ENCODE data around the gene CCER1.
"Not testable (repeated sequence)": the region's sequence is repeated elsewhere in the genome, so short reads cannot be mapped to it uniquely, and the experiment has no call there.

Gene CCER1

DNA sequence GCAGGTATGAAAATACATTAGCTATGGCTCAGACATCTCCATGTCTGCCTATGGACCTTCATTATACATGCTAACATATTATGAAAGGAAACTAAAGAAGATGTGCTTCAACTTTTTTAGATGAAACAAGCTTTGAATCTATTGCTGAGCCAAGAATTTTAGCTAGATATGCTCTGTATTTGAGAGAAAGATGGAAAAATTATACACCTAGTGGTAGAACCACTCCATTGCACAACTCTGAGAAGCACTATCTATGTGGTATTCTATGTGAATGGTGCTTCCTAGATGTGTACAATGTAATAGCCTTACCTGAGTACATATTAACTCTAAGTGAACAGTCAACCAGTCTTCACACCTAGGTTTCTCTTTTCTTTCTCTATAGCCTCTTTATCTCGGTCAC is 32.5 kb upstream of the CCER1 start:
- Histone ChIP-seq H3K79me2 (ENCODE audit: control insufficient read depth, low read length) (no peaks in the 10 kb centered on the region), H3K4me2 (ENCODE audit: low read length) (no peak overlapping the region), H3K4me1 (ENCODE audit: control insufficient read depth, low read length) (no peaks in the 10 kb centered on the region), H3K9me3 (ENCODE audit: control insufficient read depth, insufficient read depth, low read length) (no peaks in the 10 kb centered on the region; the same call in 1 of the 2 replicates), H3K9me2 (replicated peaks; ENCODE audit: control insufficient read depth, low read length) (no peaks in the 10 kb centered on the region), H4K20me1 (ENCODE audit: control insufficient read depth, insufficient read depth, low read depth, low read length) (no peaks in the 10 kb centered on the region), H3K4me3 (ENCODE audit: low read length) (no peak overlapping the region), H3F3A (ENCODE audit: control insufficient read depth, insufficient read depth) (no peaks in the 10 kb centered on the region), H3K27ac (ENCODE audit: low read depth, low read length) (no peak overlapping the region), H3K36me3 (ENCODE audit: control insufficient read depth, low read length) (no peaks in the 10 kb centered on the region), H3K27me3 (ENCODE audit: control insufficient read depth, low read length) (no peaks in the 10 kb centered on the region)
- TF ChIP-seq, protein P1, sequence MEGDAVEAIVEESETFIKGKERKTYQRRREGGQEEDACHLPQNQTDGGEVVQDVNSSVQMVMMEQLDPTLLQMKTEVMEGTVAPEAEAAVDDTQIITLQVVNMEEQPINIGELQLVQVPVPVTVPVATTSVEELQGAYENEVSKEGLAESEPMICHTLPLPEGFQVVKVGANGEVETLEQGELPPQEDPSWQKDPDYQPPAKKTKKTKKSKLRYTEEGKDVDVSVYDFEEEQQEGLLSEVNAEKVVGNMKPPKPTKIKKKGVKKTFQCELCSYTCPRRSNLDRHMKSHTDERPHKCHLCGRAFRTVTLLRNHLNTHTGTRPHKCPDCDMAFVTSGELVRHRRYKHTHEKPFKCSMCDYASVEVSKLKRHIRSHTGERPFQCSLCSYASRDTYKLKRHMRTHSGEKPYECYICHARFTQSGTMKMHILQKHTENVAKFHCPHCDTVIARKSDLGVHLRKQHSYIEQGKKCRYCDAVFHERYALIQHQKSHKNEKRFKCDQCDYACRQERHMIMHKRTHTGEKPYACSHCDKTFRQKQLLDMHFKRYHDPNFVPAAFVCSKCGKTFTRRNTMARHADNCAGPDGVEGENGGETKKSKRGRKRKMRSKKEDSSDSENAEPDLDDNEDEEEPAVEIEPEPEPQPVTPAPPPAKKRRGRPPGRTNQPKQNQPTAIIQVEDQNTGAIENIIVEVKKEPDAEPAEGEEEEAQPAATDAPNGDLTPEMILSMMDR (IDR thresholded peaks at IDR 0.05; ENCODE audit: low read depth, low read length, poor library complexity, severe bottlenecking), result peak; percentile 34
- TF ChIP-seq EZH2phosphoT487 (IDR thresholded peaks at IDR 0.05; ENCODE audit: borderline replicate concordance, low read length), result no peak

DNA sequence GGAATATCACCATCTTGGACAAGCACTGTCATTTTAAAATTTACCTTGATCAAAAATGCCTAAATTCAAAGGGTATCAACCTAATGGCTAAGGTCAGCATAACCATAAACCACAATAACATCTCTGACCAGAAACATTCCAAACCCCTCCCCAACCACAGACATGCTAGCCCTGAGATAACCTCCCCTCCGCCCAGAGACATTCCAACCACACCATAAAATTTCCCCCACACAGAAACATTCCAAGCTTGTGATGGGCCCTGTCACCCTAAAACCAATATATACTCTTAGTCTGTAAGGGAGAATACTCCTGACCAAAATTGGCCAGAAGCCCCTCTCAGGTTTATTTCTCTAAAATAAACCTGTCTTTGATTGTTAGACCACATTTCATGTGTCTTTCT is 32.1 kb upstream of the CCER1 start:
- no peaks in the 10 kb centered on the region for H3F3A ChIP-seq (ENCODE audit: control insufficient read depth, insufficient read depth)
- no peaks in the 10 kb centered on the region for H4K20me1 ChIP-seq (ENCODE audit: control insufficient read depth, insufficient read depth, low read depth, low read length)
- TF ChIP-seq EZH2phosphoT487 (IDR thresholded peaks at IDR 0.05; ENCODE audit: borderline replicate concordance, low read length), result no peak
- TF ChIP-seq, protein P1 (IDR thresholded peaks at IDR 0.05; ENCODE audit: low read depth, low read length, poor library complexity, severe bottlenecking), result no peak
- H3K4me2 ChIP-seq (ENCODE audit: low read length), result no peak overlapping the region
- no peaks in the 10 kb centered on the region for H3K4me1 ChIP-seq (ENCODE audit: control insufficient read depth, low read length)
- H3K79me2 ChIP-seq (ENCODE audit: control insufficient read depth, low read length), result no peaks in the 10 kb centered on the region
- H3K36me3 ChIP-seq (ENCODE audit: control insufficient read depth, low read length), result no peaks in the 10 kb centered on the region
- H3K27ac ChIP-seq (ENCODE audit: low read depth, low read length), result no peak overlapping the region
- no peaks in the 10 kb centered on the region; the same call in 1 of the 2 replicates for H3K9me3 ChIP-seq (ENCODE audit: control insufficient read depth, insufficient read depth, low read length)
- no peaks in the 10 kb centered on the region for H3K27me3 ChIP-seq (ENCODE audit: control insufficient read depth, low read length)
- no peaks in the 10 kb centered on the region for H3K9me2 ChIP-seq (replicated peaks; ENCODE audit: control insufficient read depth, low read length)
- no peak overlapping the region for H3K4me3 ChIP-seq (ENCODE audit: low read length)

DNA sequence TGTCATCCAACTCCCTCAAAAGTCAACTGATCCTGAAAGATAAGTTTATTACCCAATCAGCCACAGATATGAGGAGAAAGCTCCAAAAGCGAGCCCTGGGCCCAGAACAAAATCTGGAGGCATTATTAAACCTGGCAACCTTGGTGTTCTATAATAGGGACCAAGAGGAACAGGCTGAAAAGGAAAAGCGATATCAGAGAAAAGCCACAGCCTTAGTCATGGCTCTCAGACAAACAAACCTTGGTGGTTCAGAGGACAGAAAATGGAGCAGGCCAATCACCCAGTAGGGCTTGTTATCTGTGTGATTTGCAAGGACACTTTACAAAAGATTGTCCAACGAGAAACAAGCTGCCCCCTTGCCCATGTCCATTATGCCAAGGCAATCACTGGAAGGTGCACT is 30.4 kb upstream of the CCER1 start:
- not testable (repeated sequence) for H3F3A ChIP-seq (ENCODE audit: control insufficient read depth, insufficient read depth); H3K36me3 ChIP-seq (ENCODE audit: control insufficient read depth, low read length); H3K9me2 ChIP-seq (replicated peaks; ENCODE audit: control insufficient read depth, low read length); H3K9me3 ChIP-seq (ENCODE audit: control insufficient read depth, insufficient read depth, low read length); H3K27ac ChIP-seq (ENCODE audit: low read depth, low read length); H3K4me1 ChIP-seq (ENCODE audit: control insufficient read depth, low read length); H3K4me3 ChIP-seq (ENCODE audit: low read length); H4K20me1 ChIP-seq (ENCODE audit: control insufficient read depth, insufficient read depth, low read depth, low read length); H3K79me2 ChIP-seq (ENCODE audit: control insufficient read depth, low read length); H3K27me3 ChIP-seq (ENCODE audit: control insufficient read depth, low read length); H3K4me2 ChIP-seq (ENCODE audit: low read length)

DNA sequence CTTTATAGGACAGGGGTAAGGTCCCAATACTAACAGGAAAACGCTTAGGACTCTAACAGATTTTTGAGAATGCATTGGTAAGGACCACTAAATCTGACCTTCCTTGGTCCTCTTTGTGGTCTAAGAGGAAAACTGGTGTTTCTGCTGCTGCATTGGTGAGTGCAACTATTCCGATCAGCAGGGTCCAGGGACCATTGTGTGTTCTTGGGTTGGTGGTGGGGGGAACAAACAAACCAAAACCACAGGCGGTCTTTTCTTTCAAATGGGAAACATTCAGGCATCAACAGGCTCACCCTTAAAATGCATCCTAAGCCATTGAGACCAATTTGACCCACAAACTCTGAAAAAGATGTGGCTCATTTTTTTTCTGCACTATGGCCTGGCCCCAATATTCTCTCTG is 29.1 kb upstream of the CCER1 start:
- H3K9me2 ChIP-seq (replicated peaks; ENCODE audit: control insufficient read depth, low read length), result no peaks in the 10 kb centered on the region

More for the DNA sequence above, 29.1 kb upstream of the CCER1 start:
- Histone ChIP-seq H3K27me3 (ENCODE audit: control insufficient read depth, low read length) (no peaks in the 10 kb centered on the region), H4K20me1 (ENCODE audit: control insufficient read depth, insufficient read depth, low read depth, low read length) (no peaks in the 10 kb centered on the region), H3K27ac (ENCODE audit: low read depth, low read length) (no peak overlapping the region), H3K4me3 (ENCODE audit: low read length) (no peak overlapping the region), H3K4me1 (ENCODE audit: control insufficient read depth, low read length) (no peaks in the 10 kb centered on the region), H3K36me3 (ENCODE audit: control insufficient read depth, low read length) (no peaks in the 10 kb centered on the region), H3F3A (ENCODE audit: control insufficient read depth, insufficient read depth) (no peaks in the 10 kb centered on the region), H3K4me2 (ENCODE audit: low read length) (no peak overlapping the region), H3K79me2 (ENCODE audit: control insufficient read depth, low read length) (no peaks in the 10 kb centered on the region), H3K9me3 (ENCODE audit: control insufficient read depth, insufficient read depth, low read length) (no peaks in the 10 kb centered on the region; the same call in 1 of the 2 replicates)
- TF ChIP-seq EZH2phosphoT487 (IDR thresholded peaks at IDR 0.05; ENCODE audit: borderline replicate concordance, low read length), result no peak
- TF ChIP-seq, protein P1 (IDR thresholded peaks at IDR 0.05; ENCODE audit: low read depth, low read length, poor library complexity, severe bottlenecking), result no peak
